Stomach (tissue), 9 donors: ENCODE results near the gene CST5. TPM values are rescaled to one million over a fixed set of nuclear protein-coding genes. Genes with fewer than 3 reads are reported as not detected.

Source experiments
- DNase-seq, 2 donors: peaks; one replicate each; pipeline versions ENCODE4 v3.0.0 to v3.0.0-alpha.2; 2013 to 2019
- H3K27ac ChIP-seq, 5 donors: fragments of 200-600 bp in 4 of 5; sonication (generic) in 4 of 5; one replicate each; pipeline ENCODE4 v1.5.1; 2013 to 2019; ENCODE audit warnings: mild to moderate bottlenecking in 1 of 5, moderate library complexity in 1 of 5
- H3K27me3 ChIP-seq, 3 donors: fragments of 200-600 bp; sonication (generic); one replicate each; pipeline ENCODE4 v1.5.1; 2017 to 2019; ENCODE audit warnings: mixed run types in 1 of 3
- H3K36me3 ChIP-seq, 4 donors: fragments of 200-600 bp; sonication (generic); 1 replicate in 3 of 4; 2 replicates in 1 of 4; pipeline ENCODE4 v1.5.1; 2016 to 2019
- H3K4me1 ChIP-seq, 4 donors: fragments of 200-600 bp; sonication (generic); one replicate each; pipeline ENCODE4 v1.5.1; 2016 to 2019
- H3K4me3 ChIP-seq, 4 donors: fragments of 200-600 bp; sonication (generic) in 3 of 4; one replicate each; pipeline ENCODE4 v1.5.1; 2016 to 2019; ENCODE audit warnings: mild to moderate bottlenecking in 1 of 4
- H3K9me3 ChIP-seq, 4 donors: fragments of 200-600 bp; sonication (generic); one replicate each; pipeline ENCODE4 v1.5.1; 2016 to 2019
- EP300 ChIP-seq: sonication (generic); formaldehyde crosslinking; IDR thresholded peaks from one replicate; pipeline ENCODE4 v1.6.1; 2017; ENCODE audit warnings: antibody characterized with exemption
- POLR2A ChIP-seq, 4 donors: fragments of 450-650 bp; IDR thresholded peaks; one replicate each; pipeline ENCODE4 v1.6.1; 2016; ENCODE audit warnings: antibody characterized with exemption in 4 of 4, control low read depth in 2 of 4, mild to moderate bottlenecking in 1 of 4, moderate library complexity in 1 of 4
- POLR2AphosphoS5 ChIP-seq, 3 donors: sonication (generic); formaldehyde crosslinking; IDR thresholded peaks; one replicate each; pipeline ENCODE4 v1.6.1; 2016; ENCODE audit warnings: antibody characterized with exemption in 3 of 3
- WGBS, 5 donors: extraction: QIAGEN DNeasy Blood & Tissue Kit in 3 of 5; methylation state at CpG; one replicate each; pipeline versions ENCODE4 v1.1.5 to v1.1.7; 2013 to 2018; 5-methylcytosine and 5-hydroxymethylcytosine counted together
- intact Hi-C: fragments of 100-400 bp; cut with DNase I; formaldehyde crosslinking; loops from one replicate; pipeline ENCODE4 v1.15.1; 2023; ENCODE audit warnings: low total_unique reads
- polyA plus RNA-seq, 3 donors: library from polyadenylated mRNA; stranded (reverse); fragments of 200-250 nt; gene quantifications; one replicate each; pipeline ENCODE4 v1.2.3, GENCODE V29; 2013
- total RNA-seq, 5 donors: library from RNA; depleted of rRNA; stranded (reverse); fragments of >200 nt; gene quantifications; one replicate each; pipeline versions ENCODE4 v1.1.0 to v1.2.3, GENCODE V29; 2014 to 2016
- TF ChIP-seq, protein P1 (sequence below), 7 experiments: fragments of 450-650 bp in 4 of 7; fragments of 200-600 bp in 3 of 7; sonication (generic) in 3 of 7; IDR thresholded peaks; one replicate each; pipeline ENCODE4 v1.5.1; 2016 to 2019; ENCODE audit warnings: antibody characterized with exemption in 7 of 7, control low read depth in 2 of 7, mild to moderate bottlenecking in 1 of 7
- donor health status: healthy with polysubstance abuse.
- donor health status: Bipolar disorder and iron deficiency.
- donor health status: healthy.

The CST5 gene
- total and polyA plus RNA-seq, 8 donors = 1.0 TPM; not detected in 7

DNA sequence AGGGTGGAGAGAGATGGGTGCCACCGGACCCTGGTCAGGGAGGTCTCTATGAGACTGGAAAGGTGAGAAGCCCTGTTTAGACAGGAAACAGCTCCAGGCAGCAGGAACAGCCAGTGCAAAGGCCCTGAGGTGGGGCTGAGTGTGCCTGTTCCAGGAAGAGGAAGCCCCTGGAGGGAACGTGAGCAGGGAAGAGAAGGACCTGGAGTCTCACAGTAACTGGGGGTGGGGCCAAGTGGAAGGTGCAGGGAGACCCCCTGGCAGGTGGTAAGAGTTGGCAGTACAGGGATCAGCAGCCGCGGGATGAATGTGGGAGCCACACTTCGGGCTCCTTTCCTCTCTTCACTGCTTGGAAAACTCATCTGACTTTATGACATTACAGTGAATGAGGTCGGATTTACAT is 43.8 kb upstream of the CST5 start:
- Histone ChIP-seq H3K27me3 (peaks cover 0 to 16% (median 0%) of the 10 kb centered on the region in 3 donors), H3K4me1 (peaks cover 0 to 8% (median 4%) of the 10 kb centered on the region in 4 donors), H3K9me3 (no peaks in the 10 kb centered on the region), H3K27ac (no peak overlapping the region), H3K4me3 (no peak overlapping the region), H3K36me3 (no peaks in the 10 kb centered on the region)
- intact Hi-C loops = no loop called here
- TF ChIP-seq EP300 = no peak
- TF ChIP-seq, protein P1, sequence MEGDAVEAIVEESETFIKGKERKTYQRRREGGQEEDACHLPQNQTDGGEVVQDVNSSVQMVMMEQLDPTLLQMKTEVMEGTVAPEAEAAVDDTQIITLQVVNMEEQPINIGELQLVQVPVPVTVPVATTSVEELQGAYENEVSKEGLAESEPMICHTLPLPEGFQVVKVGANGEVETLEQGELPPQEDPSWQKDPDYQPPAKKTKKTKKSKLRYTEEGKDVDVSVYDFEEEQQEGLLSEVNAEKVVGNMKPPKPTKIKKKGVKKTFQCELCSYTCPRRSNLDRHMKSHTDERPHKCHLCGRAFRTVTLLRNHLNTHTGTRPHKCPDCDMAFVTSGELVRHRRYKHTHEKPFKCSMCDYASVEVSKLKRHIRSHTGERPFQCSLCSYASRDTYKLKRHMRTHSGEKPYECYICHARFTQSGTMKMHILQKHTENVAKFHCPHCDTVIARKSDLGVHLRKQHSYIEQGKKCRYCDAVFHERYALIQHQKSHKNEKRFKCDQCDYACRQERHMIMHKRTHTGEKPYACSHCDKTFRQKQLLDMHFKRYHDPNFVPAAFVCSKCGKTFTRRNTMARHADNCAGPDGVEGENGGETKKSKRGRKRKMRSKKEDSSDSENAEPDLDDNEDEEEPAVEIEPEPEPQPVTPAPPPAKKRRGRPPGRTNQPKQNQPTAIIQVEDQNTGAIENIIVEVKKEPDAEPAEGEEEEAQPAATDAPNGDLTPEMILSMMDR (IDR thresholded peaks at IDR 0.05) = no peak
- WGBS, 5 donors = 73 to 92% (median 76%) methylated on average over 6 of the region's 6 CpGs
- no peak for DNase-seq

DNA sequence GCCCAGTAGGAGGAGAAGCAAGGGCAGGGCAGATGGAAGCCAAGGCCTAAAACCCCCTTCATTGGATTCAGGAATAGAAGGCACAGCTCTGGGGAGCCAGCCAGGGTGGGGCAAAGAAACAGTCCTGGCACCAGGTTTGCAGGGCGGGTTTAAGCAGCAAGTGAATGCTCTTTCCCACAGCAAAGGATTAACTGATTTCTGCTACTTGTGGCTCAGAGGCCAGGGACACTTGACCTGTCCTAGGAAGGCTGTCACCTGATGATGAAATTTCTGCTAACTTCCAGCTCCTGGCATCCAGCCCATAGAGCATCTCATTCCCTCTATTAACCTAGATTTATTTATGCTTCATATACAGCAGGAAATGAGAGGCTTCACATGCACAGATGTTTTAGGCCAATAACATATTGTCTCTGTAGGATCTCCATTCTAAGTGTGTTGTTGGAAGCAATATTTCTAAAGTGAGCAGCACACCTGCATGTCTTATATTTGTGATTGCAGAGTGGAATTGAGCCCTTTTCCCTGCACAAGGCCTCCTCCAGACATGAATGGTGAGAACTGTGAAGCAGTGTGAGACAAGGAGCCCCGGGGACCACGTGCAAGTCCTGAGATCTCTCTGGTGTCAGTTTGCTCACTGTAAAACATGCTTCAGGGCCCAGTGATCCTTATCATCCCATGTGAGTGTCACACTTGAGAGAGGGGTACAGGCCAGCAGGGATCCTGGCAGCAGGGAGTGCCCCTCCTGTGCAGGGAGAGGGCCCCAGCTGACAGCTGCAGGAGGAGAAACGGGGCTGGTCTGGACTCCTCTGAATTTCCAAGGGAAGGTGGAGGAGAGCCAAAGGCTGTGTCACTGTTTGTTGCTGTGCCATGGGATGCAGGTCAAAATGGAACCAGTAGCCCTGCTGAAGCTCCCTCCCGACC is 41.1 kb upstream of the CST5 start:
- Histone ChIP-seq H3K4me3 (no peak overlapping the region), H3K36me3 (no peaks in the 10 kb centered on the region), H3K27ac (no peak overlapping the region), H3K27me3 (peaks cover 0 to 19% (median 0%) of the 10 kb centered on the region in 3 donors), H3K4me1 (peaks cover 0 to 8% (median 4%) of the 10 kb centered on the region in 4 donors), H3K9me3 (no peaks in the 10 kb centered on the region)
- TF ChIP-seq, protein P1 (IDR thresholded peaks at IDR 0.05) = no peak
- no peak for TF ChIP-seq POLR2AphosphoS5 (IDR thresholded peaks at IDR 0.05)
- no peak for TF ChIP-seq EP300
- no peak for TF ChIP-seq POLR2A (IDR thresholded peaks at IDR 0.05)
- intact Hi-C loops = no loop called here
- peak in 1 of 2 donors; percentile 16 for DNase-seq
- 41 to 52% (median 45%) methylated on average over 5 of the region's 5 CpGs for WGBS, 5 donors

DNA sequence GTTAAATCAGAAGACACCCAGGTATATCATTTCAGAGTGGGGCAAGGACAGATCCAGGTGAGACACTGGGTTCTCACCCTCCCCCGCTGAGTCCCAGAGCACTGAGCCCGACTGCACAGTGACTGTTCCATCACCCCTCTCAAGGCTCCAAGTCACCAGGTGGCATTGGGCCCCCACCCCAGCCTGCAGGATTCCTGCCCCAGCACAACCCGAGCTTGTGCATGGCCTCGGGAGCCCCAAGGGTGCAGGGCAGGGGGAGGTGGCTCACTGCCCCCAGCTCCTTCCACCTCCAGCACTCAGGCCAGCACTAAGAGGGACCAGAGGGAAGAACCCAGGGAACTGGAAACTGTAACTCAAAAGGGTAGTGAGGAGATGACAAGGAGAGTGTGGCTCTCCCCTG is 39.3 kb upstream of the CST5 start:
- Histone ChIP-seq H3K4me1 (peaks cover 0 to 8% (median 4%) of the 10 kb centered on the region in 4 donors), H3K4me3 (no peak overlapping the region), H3K36me3 (no peaks in the 10 kb centered on the region), H3K27ac (no peak overlapping the region), H3K9me3 (no peaks in the 10 kb centered on the region), H3K27me3 (peaks cover 0 to 16% (median 0%) of the 10 kb centered on the region in 3 donors)
- 66 to 89% (median 76%) methylated on average over 2 to 4 of the region's 4 CpGs for WGBS, 5 donors
- no peak for DNase-seq
- no peak for TF ChIP-seq POLR2AphosphoS5 (IDR thresholded peaks at IDR 0.05)
- TF ChIP-seq POLR2A (IDR thresholded peaks at IDR 0.05) = no peak
- TF ChIP-seq, protein P1 (IDR thresholded peaks at IDR 0.05) = no peak
- TF ChIP-seq EP300 = no peak
- intact Hi-C loops = no loop called here

DNA sequence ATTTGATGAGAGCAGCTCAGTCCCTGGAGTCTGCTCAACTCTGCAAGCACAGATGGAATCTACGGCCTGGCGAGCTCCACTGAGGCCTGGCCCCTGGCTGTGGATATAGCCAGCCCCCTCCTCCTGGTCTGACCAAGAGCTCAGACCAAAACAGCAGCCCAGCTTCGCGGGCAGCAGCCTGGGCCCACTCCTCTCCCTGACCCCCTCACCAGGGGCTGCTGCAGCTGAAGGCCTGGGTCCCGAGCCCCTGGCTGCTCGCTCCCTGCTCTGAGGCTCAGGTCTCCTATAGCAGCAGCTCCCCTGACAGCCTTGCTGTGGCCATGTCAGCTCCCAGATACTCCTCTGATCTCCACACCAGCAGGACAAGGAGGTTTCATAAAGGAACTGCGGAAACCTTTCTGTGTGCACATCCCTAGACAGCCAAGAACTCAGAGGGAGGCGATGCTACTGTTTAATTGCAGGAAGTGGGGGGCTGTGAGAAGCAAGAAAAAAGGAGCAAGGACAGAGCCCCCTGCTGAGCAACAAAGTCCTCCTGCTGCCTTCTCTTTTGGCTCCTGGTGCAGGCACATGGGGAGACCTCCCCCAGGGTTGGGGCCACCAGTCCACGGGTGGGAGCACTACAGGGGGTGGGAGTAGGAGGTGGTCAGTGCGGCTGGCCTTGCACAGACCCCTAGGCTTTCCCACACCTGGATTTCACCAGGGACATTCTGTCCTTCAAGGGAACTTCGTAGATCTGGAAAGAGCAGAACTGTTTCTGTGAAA is 38.7 kb upstream of the CST5 start:
- Histone ChIP-seq H3K9me3 (no peaks in the 10 kb centered on the region), H3K27ac (no peak overlapping the region), H3K4me1 (peaks cover 0 to 8% (median 4%) of the 10 kb centered on the region in 4 donors), H3K36me3 (no peaks in the 10 kb centered on the region), H3K27me3 (peaks cover 0 to 13% (median 0%) of the 10 kb centered on the region in 3 donors), H3K4me3 (no peak overlapping the region)
- no peak for DNase-seq
- no peak for TF ChIP-seq EP300
- intact Hi-C loops = no loop called here
- 60 to 72% (median 65%) methylated on average over 7 to 11 of the region's 11 CpGs for WGBS, 5 donors
